Endothelial cell of umbilical vein (primary cell): ENCODE results near the gene PRKCG.

Source experiments
- EZH2 ChIP-seq: IDR thresholded peaks from 2 replicates; pipeline ENCODE4 v1.6.1; 2012; ENCODE audit warnings: borderline replicate concordance, low read depth, mild to moderate bottlenecking, moderate library complexity, low read length, inconsistent platforms; ENCODE audit not compliant: severe bottlenecking
- FOS ChIP-seq: IDR thresholded peaks from 2 replicates; pipeline ENCODE4 v1.6.1; 2011; ENCODE audit warnings: mild to moderate bottlenecking, low read length, moderate library complexity, borderline replicate concordance; ENCODE audit not compliant: insufficient read depth
- GATA2 ChIP-seq: IDR thresholded peaks from 2 replicates; pipeline ENCODE4 v1.7.0; 2011; ENCODE audit warnings: low read depth, mild to moderate bottlenecking, moderate library complexity, mixed read lengths, low read length; ENCODE audit not compliant: insufficient read length, insufficient read depth
- JUN ChIP-seq: IDR thresholded peaks from 2 replicates; pipeline ENCODE4 v1.6.1; 2011; ENCODE audit warnings: borderline replicate concordance, low read depth; ENCODE audit not compliant: insufficient read length, insufficient read depth
- MYC ChIP-seq: IDR thresholded peaks from one replicate; pipeline ENCODE4 v1.6.1; 2011; ENCODE audit warnings: mild to moderate bottlenecking, low read depth, low read length
- POLR2A ChIP-seq: IDR thresholded peaks from 2 replicates; pipeline ENCODE4 v1.6.1; 2012; ENCODE audit warnings: low read depth, mild to moderate bottlenecking, control low read depth, low read length
- POLR2AphosphoS5 ChIP-seq: IDR thresholded peaks from 2 replicates; pipeline ENCODE4 v1.6.1; 2012; ENCODE audit warnings: low read depth, mild to moderate bottlenecking, control low read depth, low read length, moderate library complexity; ENCODE audit not compliant: insufficient read depth
- TF ChIP-seq, protein P1 (sequence below), 2 donors: IDR thresholded peaks; 1 replicate in 1 of 2; 2 replicates in 1 of 2; pipeline ENCODE4 v1.5.1; 2011; ENCODE audit warnings: low read length in 2 of 2, mild to moderate bottlenecking in 2 of 2, moderate library complexity in 2 of 2, control low read depth in 1 of 2, inconsistent platforms in 1 of 2, low read depth in 1 of 2; ENCODE audit not compliant: insufficient read depth in 1 of 2; ENCODE audit errors: extremely low read depth in 1 of 2
- TF ChIP-seq, protein P2 (sequence below): IDR thresholded peaks from 2 replicates; pipeline ENCODE4 v1.6.1; 2011; ENCODE audit not compliant: insufficient read depth, insufficient read length

DNA sequence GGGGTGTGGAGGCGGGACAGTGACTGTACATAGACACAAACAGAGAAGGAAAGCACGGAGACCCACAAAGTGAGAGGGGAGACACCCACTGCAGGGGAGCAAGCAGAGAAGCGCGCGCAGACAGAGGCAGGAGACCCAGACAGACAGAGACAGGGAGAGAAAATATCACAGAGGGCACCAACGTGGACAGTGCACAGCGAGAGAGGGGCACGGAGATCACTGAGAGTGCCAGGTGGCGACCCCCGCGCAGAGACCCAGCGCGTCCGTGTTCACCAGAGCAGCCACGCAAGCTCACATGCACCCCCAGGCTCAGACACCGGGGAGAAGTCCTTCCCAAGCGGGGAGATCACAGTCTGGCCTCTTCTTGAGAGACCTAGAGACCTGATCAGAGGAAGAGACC lies 25.7 kb downstream of the PRKCG start:
- TF ChIP-seq POLR2A (no peak), POLR2AphosphoS5 (no peak), EZH2 (no peak), FOS (no peak), MYC (no peak), JUN (no peak), GATA2 (no peak)
- TF ChIP-seq, protein P1, sequence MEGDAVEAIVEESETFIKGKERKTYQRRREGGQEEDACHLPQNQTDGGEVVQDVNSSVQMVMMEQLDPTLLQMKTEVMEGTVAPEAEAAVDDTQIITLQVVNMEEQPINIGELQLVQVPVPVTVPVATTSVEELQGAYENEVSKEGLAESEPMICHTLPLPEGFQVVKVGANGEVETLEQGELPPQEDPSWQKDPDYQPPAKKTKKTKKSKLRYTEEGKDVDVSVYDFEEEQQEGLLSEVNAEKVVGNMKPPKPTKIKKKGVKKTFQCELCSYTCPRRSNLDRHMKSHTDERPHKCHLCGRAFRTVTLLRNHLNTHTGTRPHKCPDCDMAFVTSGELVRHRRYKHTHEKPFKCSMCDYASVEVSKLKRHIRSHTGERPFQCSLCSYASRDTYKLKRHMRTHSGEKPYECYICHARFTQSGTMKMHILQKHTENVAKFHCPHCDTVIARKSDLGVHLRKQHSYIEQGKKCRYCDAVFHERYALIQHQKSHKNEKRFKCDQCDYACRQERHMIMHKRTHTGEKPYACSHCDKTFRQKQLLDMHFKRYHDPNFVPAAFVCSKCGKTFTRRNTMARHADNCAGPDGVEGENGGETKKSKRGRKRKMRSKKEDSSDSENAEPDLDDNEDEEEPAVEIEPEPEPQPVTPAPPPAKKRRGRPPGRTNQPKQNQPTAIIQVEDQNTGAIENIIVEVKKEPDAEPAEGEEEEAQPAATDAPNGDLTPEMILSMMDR (IDR thresholded peaks at IDR 0.05; ENCODE audit: extremely low read depth in 1 of 2, insufficient read depth in 1 of 2, low read depth in 1 of 2, low read length in 2 of 2) = no peak
- TF ChIP-seq, protein P2, sequence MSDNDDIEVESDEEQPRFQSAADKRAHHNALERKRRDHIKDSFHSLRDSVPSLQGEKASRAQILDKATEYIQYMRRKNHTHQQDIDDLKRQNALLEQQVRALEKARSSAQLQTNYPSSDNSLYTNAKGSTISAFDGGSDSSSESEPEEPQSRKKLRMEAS = no peak
